Stimulated activated CD4-positive, alpha-beta T cell treated with anti-CD3 and anti-CD28 coated beads, Interleukin-15, amount 100 ng/mL, for 1 hour (primary cell): ENCODE measurements around the gene HRH3.

Experiments
- DNase-seq, 2 donors: peaks; one replicate each; pipeline ENCODE4 v3.0.0-alpha.2; 2020; ENCODE audit warnings: low read depth in 1 of 2, low spot score in 1 of 2

Gene HRH3

DNA sequence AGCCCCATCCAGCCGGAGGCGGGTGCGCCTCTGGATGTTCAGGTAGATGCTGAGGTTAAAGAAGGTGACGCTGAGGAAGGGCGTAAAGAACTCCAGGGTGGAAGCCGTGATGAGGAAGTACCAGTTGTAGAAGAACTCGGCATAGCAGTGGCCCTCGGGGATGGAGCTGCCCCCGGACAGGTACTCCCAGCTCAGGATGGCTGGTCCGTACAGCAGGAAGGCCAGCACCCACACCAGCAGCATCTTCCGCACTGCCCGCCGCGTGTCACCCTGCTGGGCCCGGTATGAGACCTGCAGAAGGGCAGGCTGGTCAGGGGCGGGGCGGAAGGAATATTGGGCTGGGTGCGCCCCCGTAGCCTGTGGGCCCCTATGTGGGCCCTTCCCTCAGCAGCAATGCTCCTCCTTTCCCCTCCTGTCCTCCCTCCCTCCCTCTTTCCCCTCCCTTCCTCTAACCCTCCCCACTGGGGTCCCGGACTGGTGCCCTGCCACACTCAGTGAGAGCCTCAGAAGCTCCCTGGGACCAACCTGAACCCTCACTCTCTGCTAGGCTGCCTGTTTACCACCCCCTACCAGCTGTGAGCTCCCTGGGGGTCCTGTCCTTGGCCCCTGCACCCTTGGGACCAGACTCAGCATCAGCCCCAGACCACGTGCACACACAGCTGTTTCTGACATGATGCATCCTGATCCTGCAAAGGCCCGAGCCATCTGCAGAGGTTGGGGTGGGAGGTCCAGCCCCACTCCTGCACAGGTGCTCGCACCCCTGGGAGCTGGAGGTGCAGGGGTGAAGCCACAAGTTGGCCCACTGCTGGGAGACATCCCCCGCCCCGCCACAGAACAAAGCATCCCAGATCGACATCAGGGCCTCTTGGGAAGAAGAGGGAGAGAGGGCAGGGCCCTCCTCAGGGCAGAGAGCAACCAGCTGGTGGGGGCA lies 3.2 kb downstream of the HRH3 start:
- no peak for DNase-seq

DNA sequence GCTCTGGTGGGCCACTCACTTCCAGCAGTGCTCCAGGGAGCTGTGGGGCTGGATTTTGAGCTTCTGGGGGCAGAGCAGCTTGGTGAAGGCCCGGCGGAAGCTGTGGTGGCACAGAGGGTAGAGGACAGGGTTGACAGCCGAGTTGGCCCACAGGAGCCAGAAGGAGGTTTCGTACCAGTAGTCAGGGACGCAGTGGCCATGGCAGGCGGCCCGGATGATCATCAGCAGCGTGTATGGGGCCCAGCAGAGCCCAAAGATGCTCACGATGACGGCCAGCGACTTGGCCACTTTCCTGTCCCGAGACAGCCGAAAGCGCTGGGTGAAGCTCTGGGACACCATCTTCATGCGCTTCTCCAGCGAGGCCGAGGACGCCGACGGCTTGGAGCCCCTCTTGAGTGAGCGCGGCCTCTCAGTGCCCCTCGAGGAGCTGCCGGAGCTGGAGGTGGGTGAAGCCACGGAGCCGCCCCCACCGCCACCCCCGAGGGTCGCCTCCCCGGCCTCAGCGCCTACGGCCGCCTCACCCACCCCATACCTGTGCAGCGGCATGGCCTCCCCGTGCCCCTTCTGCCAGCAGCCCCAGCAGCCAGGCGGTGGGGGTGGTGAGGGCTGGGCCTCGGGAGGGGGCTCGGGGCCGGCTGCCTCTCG lies 4.0 kb downstream of the HRH3 start:
- no peak for DNase-seq

DNA sequence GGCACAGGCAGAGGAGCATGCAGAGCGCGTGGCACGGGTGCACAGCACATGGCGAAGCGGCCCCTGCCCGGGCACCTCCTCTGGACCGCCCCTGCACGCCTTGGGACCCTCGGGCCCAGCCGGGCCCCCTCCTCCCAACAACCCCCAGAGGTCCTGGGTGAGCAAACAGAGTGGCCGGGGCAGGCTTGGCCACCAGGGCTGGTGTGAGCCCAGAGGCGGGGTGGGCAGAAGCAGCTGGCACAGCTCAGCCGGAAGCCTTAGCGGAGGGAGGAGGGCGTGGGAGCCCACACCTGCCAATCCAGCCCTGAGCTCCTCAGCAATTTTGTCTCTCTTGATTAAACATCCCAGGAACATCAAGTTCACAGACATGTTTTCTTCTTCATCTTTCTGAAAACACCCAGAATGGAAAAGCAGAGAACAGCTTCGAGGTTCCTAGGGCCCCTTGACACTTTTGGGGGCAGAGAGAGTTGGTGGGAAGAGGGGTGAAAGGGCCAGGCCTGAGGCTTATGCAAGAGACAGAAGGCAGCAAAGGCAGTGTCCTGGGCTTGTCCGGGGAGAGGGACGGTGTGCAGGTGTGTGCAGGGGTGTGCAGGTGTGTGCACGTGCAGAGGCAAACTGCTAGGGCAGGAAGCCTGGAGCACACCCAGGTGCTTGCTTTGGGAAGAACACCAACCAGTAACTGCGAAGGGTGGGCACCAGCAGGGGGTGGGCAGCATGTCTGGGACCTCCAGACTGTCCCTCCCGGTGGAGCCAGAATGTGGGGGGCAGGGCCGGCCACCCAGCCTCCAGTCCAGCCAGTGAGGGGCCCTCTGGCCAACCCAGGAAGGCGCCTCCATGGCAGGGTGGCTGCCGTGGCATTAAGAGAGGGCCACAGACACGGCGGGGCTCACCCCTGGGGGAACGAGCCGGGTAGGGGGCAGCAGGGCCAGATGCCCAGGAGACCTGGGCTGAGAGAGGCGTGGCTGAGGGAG lies 4.8 kb downstream of the HRH3 start:
- DNase-seq: no peak

DNA sequence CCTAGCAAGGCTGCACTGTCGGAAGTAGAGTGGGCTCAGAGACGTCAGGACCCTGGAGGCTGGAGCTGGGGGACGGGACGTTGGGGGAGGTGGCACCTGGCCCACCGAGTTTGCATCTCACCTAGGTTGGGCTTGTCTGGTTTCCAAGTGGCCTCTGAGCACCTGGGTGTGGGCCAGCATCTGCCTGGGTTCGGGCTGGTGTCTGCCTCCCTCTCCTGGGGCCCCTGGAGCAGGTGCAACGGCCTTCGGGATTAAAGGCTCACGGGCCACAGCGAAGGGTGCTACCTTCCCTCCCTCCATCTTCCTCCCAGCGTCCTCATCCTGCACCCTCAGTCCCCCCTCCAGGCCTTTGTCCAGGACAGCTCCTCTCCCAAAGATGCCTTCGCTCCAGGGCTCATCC lies 6.0 kb downstream of the HRH3 start:
- no peak for DNase-seq

DNA sequence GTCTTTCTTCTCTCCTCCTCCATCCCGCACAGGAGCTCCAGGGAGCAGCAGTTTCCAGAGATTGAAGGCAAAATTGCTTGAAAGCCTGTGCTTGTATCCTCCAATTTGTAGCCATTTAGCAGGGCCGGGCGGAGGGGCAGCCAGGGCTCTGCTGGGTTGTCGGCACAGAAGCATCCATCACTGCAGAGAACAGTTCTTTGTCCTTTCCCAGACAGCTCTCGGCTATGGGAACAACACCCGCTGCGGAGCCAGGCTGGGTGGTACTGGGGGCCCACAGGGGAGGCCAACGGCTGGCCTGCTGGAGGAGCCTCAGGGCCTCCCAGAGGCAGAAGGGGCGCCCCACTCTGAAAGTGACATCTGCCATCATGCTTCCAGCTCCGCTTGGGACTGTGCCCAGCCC lies 7.8 kb downstream of the HRH3 start:
- no peak for DNase-seq

DNA sequence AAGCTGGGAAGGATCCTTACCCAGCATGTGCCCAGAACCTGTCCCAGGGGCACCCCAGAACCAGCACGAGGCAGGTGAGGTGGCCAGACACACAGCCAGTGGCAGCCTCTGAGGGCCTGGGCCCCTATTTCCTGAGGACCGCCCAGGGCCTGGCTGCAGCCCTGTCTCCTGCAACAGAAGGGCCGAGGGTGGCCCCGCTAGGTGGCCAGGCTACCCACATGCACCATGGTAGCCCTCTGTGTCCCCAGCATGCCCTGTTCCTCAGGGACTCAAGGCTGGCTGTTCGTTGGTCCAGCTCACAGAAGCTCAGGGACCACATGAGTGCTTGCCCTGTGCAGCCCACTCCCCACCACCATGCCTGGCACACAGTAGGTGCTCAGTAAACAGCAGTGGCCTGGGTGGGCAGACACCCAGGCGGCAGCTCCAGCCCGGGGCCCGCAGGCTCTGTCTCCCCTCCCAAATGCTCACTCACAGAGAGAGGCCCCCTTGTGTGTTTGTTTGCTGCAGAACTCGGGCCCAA lies 8.2 kb downstream of the HRH3 start:
- no peak for DNase-seq

DNA sequence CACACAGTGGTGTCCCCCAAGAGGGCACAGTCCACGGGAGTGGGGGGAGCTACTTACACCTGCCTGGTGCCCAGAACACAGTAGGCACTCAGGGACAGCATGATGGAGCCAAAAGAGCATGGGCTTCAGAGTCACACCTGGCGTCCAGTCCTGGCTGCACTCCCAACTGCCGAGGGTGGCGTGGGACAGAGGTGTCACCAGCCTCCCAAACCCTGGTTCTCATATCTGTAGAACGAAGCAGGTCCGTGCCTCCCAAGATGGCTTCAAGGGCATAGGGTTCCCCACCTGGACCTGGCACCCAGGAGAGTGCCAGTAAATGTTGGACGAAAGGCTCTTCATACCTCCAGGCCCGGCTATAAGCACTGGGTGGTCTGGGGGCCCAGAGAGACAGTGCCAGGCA lies 8.9 kb downstream of the HRH3 start:
- no peak for DNase-seq

DNA sequence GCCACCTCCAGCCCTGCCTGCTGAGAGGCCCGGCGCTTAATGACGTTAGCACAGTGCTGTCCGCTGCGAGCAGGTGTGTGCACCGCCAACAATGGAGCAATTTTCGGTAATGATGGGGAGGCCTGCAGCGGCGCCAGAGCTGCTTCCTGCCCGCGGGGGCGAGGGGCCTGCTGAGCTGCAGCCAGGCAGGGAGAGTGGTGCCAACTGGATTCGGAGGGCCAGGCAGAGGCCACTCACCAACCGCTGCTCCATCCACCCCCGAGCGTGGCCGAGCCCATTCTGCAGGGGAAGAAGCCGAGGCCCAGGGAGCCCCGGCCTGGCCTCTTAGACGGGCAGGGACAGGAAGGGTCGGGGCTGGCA lies 9.6 kb downstream of the HRH3 start:
- DNase-seq: no peak

DNA sequence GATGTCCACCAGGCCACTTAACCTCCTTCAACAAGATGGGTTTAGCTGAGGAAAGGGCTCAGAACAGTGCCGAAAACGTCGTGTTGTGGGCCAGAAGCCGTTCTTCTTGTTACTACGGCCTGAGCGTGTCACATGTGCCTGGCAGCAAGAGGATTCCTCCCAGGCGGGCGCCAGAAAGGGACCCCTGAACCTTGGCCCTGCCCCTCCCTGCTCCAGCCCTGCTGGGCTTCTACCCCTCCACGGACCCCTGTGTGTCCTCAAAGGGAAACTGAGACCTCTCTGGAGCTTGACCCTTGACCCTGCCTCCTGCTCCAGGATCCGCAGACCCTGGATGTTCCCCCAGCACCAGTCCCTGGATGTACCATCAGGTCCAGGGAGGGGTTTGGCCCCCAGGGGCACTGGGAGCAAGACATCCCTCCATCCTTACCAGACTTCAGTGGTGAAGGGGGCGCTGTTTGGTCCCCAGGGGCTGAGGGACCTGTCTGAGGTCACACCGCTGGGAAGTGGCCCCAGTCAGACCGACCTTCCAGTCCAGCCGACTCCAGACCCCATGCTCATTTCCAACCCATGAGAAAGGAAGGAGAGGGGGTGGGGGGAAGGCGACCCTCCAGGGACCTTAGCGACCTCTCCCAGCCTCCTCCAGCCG lies 10.1 kb downstream of the HRH3 start:
- no peak for DNase-seq

DNA sequence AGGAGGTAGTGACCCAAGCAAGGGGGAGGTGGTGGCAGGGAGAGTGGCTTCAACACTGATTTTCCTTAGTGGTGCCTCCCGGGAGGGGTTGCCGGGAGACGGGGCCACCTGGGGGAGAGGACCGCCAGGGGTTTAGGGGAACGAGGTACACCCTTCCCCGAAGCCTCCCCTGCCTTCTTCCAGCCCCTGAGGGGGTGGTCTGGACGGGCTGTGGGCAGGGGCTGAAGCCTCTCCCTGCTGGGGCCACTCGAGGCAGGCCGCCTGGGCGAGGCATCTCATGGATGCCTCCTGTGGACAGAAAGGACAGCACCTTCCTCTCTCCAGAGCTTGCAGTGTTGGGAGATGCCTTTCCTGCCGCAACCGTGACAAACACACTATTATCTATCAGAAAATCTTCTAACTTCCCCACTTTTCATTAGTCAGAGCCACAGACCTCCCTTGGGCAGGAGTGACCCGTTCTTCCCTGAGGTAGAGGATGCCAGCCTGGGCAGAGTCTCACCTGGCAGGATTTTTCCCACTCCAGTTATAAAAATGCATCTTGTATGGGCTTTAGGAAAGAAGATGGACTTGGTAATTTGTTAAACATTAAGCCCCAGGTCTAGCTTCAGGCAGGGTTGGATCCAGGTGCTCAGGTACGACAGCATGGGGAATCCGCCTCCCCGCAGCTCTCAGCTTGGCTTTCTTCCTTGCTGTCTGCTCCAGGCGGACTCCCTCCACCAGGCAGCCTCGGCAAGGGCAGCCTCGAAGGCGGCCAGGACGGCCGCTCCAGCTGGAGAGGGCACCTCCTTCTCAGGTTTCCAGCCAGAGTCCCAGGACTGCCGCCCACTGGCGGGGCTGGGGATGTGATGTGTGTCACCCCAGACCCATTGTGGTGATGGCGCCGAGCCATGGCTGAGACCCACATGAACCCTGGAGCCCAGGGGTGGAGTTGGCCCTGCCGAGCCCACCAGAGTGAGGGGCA lies 11.0 kb downstream of the HRH3 start:
- DNase-seq: no peak

DNA sequence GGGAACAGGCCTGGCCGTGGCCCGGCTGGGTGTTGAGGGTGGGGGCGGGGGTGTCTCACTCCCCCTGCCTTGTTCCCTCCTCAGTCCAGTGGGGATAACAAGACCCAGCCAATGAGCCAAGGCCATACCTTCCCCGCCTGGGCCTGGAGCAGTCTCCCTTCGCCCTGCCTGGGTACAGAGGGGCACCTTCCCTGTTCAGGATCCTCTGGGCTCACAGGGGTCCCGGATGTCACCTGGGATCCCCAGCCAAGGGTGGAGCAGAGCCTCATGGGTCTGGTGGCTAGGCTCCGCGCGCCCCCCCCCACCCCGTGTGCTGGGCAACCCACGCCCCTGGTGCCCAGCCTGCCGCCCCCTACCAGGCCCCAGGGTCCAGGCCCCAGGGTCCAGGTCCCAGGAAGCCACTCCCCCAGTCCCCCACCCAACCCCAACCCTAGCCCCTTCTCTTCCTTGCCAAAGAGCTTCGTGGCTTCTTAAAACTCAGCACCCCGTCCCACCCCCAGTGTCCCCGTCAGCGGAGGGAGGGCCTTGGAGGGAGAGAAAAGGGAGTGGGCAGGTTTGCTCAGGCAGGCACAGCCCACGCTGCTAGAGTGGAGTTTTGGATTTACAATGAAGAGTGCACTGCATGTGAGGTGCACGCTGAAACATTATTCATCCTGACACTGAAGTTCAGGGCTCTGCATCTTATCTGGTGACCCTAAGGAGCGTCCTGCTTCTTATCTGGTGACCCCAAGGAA lies 11.8 kb downstream of the HRH3 start:
- DNase-seq: no peak

DNA sequence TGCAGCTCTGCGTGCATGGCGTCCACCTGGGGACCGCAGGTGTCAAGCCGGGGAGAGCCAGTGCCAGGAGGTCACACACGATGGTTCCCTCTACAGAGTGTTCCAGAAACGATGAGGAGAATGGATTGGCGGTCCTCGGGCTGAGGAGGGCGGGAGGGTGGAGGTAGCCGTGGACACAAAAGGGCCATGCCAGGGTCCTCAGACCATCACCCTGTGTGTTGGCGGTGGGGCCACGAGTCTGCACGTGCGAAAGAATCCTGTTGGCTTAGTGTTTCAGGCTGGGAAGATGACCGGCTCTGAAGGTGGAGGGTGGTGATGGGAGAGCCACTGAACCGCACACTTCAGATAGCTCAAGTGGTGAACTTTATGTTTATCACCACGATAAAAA lies 13.7 kb downstream of the HRH3 start:
- no peak for DNase-seq

DNA sequence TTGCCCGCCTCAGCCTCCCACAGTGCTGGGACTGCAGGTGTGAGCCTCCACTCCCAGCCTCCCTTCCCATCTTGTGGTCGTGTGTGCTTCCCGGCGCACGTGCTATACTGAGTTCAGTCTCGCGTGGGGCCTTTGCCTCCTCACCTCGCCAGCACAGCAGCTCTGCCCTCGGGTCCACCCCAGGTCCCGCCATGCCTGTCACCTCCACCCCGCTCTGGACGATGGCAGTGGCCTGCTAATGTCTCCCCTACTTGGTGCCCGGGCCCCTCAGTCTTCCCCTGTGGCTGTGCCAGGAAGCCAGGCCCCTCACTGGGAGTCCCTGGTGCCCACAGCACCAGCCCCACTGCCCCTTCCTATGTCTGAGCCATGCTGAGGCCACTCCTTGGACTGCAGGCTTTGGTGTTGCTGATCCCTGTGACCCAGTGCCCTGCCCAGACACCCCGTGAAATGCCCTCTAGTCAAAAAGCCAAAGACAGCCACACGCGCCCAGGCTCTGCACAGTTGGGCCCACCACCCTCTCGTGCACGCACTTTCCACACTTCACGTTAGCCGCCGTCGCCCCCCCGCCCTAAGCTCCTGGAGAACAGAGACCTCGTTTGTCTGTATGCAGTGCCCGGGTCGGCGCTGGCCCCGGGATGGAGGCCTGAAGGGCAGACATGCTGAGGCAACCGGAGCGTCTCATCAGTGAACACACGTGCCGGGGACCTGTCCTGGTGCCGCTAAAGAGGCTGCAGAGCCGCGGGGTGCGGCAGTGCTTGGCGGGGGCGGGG lies 14.3 kb downstream of the HRH3 start:
- DNase-seq: no peak

DNA sequence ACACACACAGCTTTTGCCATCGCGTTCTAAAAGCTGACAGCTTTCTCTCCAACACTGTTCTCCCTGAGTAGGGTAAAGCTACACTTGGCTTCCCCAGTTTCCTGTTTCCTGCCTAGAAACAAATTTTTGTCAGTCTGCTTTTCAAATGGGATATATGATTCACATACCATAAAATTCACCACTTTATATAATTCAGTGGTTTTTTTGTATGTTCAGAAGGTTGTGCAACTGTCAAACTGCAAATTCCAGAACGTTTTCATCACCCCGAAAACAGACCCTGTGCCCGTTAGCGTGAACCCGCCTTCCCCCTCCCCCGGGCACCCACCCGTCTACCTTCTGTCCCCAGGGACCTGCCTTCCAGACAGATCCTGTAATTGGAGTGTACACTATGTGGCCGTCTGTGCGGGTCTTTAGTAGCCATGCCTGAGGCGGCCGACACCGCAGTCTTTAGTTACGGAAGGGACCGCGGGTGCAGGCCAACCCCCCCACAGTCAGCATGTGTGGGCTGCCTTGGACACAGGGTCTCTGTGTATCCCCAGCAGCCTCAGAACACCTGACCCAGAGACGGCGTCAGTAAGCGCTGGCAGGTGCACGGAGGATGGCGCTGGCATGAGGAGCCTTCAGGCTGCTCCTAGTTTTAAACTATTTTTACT lies 16.6 kb downstream of the HRH3 start:
- no peak for DNase-seq

DNA sequence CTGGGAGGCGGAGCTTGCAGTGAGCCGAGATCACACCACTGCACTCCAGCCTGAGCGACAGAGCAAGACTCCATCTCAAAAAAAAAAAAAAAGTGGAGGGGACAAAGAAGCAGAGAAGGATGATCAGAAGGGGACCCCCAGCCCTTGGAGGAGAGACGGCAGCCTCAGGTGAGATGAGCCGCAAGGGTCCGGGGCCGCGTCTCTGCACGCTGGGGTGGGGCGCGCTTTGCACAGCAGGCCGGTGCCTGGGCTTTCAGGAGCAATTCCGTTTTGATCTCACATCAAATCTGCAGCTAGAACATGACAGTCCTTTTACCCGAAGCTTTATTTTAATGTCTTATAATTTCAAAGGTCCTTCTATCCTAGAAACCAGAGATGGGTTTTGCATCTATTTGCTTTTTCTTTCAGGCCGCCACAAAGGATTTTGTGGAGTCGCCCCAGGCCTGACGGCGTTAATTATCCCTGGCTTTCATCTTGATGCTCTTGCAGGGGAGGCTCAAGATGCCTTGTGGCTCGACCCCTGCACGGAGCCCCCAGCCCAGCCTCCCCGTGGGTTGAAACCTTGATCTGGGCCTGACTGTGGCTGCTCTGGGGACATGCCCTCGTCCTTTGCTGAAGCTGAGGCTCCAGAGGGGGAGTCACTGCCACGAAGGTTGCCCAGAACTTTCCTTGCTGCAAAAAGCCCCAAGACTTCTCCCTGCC lies 17.3 kb downstream of the HRH3 start:
- DNase-seq: no peak

DNA sequence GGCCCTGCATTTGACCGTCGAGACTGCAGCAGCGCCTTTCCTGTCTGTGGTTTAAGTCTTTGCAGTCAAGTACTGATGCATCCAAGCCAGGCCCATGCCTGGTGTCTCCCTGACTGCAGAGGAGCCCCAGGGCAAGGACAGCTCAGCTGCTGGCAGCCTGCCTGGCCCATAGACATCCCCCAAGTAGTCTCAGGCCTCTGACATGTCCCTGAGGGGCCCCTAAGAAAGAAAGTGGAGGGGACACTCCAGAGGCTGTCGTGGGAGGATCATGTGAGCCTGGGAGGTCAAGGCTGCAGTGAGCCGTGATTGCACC lies 18.0 kb downstream of the HRH3 start:
- DNase-seq: no peak
